ENCODE results near the gene RNF212.

Gene RNF212

DNA sequence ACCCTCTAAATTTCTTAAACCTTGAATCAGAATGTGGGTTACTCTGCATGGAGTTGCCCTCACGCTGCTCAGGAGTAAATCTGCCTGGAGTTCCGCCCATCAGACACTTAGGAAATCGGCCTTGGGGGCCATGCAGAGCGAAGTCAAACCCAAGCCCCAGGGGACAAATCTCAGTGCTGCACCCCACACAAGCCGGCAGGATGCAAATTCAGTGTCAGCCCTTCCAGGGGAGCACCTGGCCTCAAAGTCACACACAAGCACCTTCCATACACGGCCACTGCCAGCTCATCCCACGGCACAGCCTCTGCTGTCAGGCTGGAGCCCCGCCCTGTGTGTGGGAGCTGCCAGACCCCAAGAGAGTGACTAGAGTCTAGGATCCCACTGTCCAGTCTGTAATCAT, 27.4 kb downstream of the RNF212 start:
- no peaks in the 10 kb centered on the region for H3K27me3 ChIP-seq (ENCODE audit: low read depth, low read length)
- H3K27ac ChIP-seq (ENCODE audit: low read length): no peak overlapping the region
- H3K4me3 ChIP-seq (ENCODE audit: low read depth in 1 of 2, low read length in 2 of 2): no peak overlapping the region
- peaks cover 0 to 4% of the 10 kb centered on the region in 2 donors for H3K4me1 ChIP-seq (ENCODE audit: control insufficient read depth in 1 of 2, insufficient read depth in 2 of 2, low read length in 2 of 2)
- H3K36me3 ChIP-seq (ENCODE audit: control insufficient read depth in 1 of 2, insufficient read depth in 2 of 2, low read length in 2 of 2): no peaks in the 10 kb centered on the region
- H3K9me3 ChIP-seq (ENCODE audit: control insufficient read depth in 1 of 2, low read length in 2 of 2): no peaks in the 10 kb centered on the region

DNA sequence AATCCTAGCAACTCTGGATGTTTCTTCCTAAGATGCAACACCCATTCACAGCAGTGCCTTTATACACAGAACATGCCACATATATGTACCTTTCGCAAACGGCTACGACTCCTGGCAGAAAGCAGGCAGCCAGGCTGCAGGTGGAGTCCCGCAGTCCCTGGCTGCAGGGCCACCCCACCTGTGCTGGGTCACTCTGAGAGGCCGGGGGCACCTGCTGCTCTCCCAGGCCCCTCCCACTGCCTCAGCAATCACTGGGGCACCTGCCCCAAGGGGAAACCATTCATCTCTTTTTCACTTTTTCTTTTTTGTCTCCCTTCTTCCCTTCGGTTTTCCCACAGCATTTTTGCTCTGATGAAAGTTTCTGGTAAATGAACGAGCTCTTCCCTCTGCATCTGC, 28.0 kb downstream of the RNF212 start:
- H3K27me3 ChIP-seq (ENCODE audit: low read depth, low read length): no peaks in the 10 kb centered on the region
- peaks cover 0 to 4% of the 10 kb centered on the region in 2 donors for H3K4me1 ChIP-seq (ENCODE audit: control insufficient read depth in 1 of 2, insufficient read depth in 2 of 2, low read length in 2 of 2)
- H3K36me3 ChIP-seq (ENCODE audit: control insufficient read depth in 1 of 2, insufficient read depth in 2 of 2, low read length in 2 of 2): no peaks in the 10 kb centered on the region
- H3K9me3 ChIP-seq (ENCODE audit: control insufficient read depth in 1 of 2, low read length in 2 of 2): no peaks in the 10 kb centered on the region
- H3K4me3 ChIP-seq (ENCODE audit: low read depth in 1 of 2, low read length in 2 of 2): no peak overlapping the region
- no peak overlapping the region for H3K27ac ChIP-seq (ENCODE audit: low read length)

DNA sequence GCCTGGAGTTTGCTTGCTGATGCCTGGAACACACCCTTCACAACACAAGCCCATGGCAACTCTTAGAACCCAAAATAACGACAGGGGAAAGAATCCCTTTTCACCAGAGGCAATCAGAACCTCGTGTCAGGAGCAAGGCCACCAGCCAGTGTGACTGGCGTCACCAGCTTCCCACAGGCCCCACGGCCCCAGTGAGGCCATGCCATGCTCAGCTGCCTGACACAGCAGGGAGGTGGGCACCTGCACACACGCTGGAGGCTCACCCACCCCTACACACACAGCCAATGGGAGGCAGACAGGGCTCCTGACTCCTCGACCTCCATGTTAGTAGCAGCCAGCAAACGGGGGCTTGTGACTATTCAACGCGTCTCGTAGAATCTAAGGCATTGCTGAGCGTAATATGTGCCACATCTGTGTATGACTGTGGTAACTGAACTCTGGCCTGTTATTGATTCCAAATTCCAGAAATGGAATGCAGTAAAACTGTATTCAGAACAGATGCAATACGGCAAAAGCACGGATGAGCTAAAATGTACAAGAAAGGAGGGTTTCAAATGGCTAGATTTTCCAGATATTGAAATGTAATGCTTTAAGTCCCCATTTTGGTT, 28.5 kb downstream of the RNF212 start:
- no peak overlapping the region for H3K4me3 ChIP-seq (ENCODE audit: low read depth in 1 of 2, low read length in 2 of 2)
- H3K36me3 ChIP-seq (ENCODE audit: control insufficient read depth in 1 of 2, insufficient read depth in 2 of 2, low read length in 2 of 2): no peaks in the 10 kb centered on the region
- H3K9me3 ChIP-seq (ENCODE audit: control insufficient read depth in 1 of 2, low read length in 2 of 2): no peaks in the 10 kb centered on the region
- no peak overlapping the region for H3K27ac ChIP-seq (ENCODE audit: low read length)
- no peaks in the 10 kb centered on the region for H3K27me3 ChIP-seq (ENCODE audit: low read depth, low read length)
- peaks cover 0 to 4% of the 10 kb centered on the region in 2 donors for H3K4me1 ChIP-seq (ENCODE audit: control insufficient read depth in 1 of 2, insufficient read depth in 2 of 2, low read length in 2 of 2)

DNA sequence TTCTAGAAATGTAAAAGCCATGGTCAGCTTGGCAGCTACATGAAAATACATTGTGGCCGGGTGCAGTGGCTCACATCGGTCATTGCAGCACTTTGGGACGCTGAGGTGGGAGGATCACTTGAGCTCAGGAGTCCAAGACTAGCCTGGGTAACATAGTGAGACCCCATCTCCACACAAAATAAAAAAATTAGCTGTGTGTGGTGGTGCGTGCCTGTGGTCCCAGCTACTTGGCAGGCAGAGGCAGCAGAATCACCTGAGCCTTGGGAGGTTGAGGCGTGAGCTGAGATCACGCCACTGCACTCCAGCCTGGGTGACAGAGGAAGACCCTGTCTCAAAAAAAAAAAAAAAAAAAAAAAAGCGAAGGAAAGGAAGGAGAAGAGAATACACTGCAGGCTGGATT, 29.0 kb downstream of the RNF212 start:
- H3K4me1 ChIP-seq (ENCODE audit: control insufficient read depth in 1 of 2, insufficient read depth in 2 of 2, low read length in 2 of 2): peaks cover 0 to 4% of the 10 kb centered on the region in 2 donors

DNA sequence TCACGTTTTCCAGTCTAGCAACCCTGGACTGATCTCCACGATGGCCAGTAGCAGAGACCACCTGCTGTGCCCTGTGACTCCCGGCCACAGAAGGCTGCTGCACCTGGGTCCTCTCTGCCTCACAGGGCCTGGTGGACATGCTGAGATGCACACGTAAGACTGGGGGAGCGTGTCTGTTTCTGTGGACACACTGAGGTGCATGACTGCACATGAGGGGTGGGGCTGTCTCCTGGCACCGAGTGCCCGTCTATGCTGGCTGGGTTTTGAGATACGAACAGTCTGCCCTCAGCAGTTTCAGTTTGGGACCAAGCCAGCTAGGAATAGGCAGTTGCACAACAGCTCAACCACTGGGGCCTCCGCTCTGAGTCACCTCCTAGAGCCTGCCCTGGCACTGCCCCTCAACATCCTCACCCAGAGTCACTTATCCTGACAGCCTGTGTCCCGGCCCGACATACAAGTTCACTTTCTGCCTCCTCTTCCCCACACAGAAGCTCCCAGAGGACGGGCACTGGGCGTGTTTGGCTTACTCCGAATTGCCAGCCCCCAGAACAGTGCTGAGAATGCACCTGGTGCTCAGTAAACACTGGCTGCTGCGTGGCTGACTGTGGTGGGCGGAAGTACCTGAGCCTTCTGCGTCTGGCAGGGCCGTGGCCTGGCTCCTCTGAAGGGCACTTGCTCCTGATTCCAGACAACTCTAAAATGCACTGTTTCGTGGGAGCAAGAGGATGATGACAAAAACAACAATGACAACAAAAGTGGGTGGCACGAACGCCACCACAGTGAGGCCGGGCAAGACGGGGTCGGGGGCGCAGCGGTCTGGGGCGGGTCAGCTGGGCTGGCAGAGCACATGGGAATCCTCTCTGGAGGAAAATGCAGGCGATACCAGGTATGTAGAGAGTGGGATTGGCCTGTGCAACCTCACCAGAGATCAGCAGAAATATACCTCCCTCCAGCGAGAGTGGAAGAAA, 30.9 kb downstream of the RNF212 start:
- no peak overlapping the region for H3K4me3 ChIP-seq (ENCODE audit: low read depth in 1 of 2, low read length in 2 of 2)
- no peaks in the 10 kb centered on the region for H3K9me3 ChIP-seq (ENCODE audit: control insufficient read depth in 1 of 2, low read length in 2 of 2)
- no peak overlapping the region for H3K27ac ChIP-seq (ENCODE audit: low read length)
- no peaks in the 10 kb centered on the region for H3K27me3 ChIP-seq (ENCODE audit: low read depth, low read length)
- peaks cover 0 to 4% of the 10 kb centered on the region in 2 donors for H3K4me1 ChIP-seq (ENCODE audit: control insufficient read depth in 1 of 2, insufficient read depth in 2 of 2, low read length in 2 of 2)
- no peaks in the 10 kb centered on the region for H3K36me3 ChIP-seq (ENCODE audit: control insufficient read depth in 1 of 2, insufficient read depth in 2 of 2, low read length in 2 of 2)

More for the DNA sequence above, 29.0 kb downstream of the RNF212 start:
- no peak overlapping the region for H3K27ac ChIP-seq (ENCODE audit: low read length)
- no peaks in the 10 kb centered on the region for H3K36me3 ChIP-seq (ENCODE audit: control insufficient read depth in 1 of 2, insufficient read depth in 2 of 2, low read length in 2 of 2)
- no peak overlapping the region for H3K4me3 ChIP-seq (ENCODE audit: low read depth in 1 of 2, low read length in 2 of 2)
- H3K9me3 ChIP-seq (ENCODE audit: control insufficient read depth in 1 of 2, low read length in 2 of 2): no peaks in the 10 kb centered on the region
- H3K27me3 ChIP-seq (ENCODE audit: low read depth, low read length): no peaks in the 10 kb centered on the region

DNA sequence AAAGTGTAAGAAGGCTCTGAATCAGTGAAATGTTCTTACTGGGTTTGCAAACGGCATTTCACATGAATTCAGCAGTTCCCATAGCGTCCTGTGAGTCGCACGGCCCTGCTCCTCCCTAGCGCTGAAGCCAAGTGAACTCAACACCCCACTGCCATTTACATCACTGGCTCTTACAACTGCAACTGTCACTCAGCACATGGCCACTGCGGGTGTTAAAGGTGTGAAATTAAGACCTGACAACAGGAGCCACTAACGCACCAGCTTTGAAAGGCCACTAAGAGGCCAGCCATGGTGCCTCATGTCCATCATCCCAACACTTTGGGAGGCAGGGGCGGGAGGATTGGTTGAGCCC, 31.7 kb downstream of the RNF212 start:
- Histone ChIP-seq H3K27me3 (ENCODE audit: low read depth, low read length) (no peaks in the 10 kb centered on the region), H3K36me3 (ENCODE audit: control insufficient read depth in 1 of 2, insufficient read depth in 2 of 2, low read length in 2 of 2) (no peaks in the 10 kb centered on the region), H3K27ac (ENCODE audit: low read length) (no peak overlapping the region), H3K9me3 (ENCODE audit: control insufficient read depth in 1 of 2, low read length in 2 of 2) (no peaks in the 10 kb centered on the region), H3K4me1 (ENCODE audit: control insufficient read depth in 1 of 2, insufficient read depth in 2 of 2, low read length in 2 of 2) (peaks cover 0 to 4% of the 10 kb centered on the region in 2 donors), H3K4me3 (ENCODE audit: low read depth in 1 of 2, low read length in 2 of 2) (no peak overlapping the region)

DNA sequence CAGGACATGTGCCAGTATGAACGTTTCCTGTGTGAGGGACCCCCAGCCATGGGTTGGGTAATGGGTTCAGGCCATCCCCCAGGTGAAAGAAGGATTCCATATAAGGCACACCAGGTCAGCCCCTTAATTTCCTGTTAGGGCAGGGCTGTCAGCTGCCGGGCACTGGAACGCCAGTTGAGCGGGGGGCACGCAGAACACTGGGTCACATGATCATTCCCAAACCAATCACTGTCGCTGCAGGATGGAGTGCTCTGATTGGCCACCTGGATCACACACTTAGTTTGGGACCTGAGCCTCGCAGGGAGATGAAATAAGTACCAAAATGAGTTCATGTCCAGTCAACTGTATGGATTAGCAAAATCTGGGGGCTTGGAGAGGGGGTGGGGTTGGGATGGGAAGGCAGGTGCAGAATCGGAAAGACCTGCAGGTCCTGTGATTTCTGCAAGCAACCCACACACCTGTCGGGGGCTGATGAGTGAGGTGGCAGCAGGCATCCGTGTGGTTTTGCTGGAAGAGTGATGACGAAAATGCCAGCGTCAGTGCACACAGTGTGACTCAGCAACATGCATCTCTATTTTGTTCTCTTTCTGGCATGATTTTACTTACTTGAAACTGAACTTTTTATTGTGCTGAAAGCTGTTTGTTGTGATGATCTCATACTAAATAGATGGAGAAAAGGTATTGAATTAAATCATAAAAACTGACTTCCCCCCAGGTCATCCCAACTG, 32.2 kb downstream of the RNF212 start:
- no peaks in the 10 kb centered on the region for H3K9me3 ChIP-seq (ENCODE audit: control insufficient read depth in 1 of 2, low read length in 2 of 2)
- no peaks in the 10 kb centered on the region for H3K27me3 ChIP-seq (ENCODE audit: low read depth, low read length)
- no peak overlapping the region for H3K27ac ChIP-seq (ENCODE audit: low read length)
- H3K36me3 ChIP-seq (ENCODE audit: control insufficient read depth in 1 of 2, insufficient read depth in 2 of 2, low read length in 2 of 2): no peaks in the 10 kb centered on the region
- H3K4me1 ChIP-seq (ENCODE audit: control insufficient read depth in 1 of 2, insufficient read depth in 2 of 2, low read length in 2 of 2): peaks cover 0 to 4% of the 10 kb centered on the region in 2 donors
- H3K4me3 ChIP-seq (ENCODE audit: low read depth in 1 of 2, low read length in 2 of 2): no peak overlapping the region

DNA sequence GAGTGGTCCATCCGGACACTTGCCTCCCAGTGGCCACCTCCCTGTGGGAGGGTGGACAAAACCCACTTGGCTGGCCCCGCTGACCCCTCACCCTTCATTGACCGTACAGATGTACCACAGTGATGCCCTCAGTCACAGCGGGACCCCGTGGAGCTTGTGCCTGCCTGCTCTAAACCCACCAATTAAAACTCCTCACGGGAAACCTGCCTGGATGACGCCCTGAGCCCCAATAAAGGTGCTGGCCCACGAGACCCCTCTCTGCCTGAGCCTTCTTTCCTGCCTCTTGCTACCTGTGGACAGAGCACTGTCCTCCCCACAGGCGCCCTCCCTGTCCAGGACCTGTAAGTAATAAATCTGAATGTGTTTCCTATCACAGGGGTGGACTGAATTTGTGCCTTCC, 32.9 kb downstream of the RNF212 start:
- Histone ChIP-seq H3K27ac (ENCODE audit: low read length) (no peak overlapping the region), H3K4me1 (ENCODE audit: control insufficient read depth in 1 of 2, insufficient read depth in 2 of 2, low read length in 2 of 2) (peaks cover 0 to 4% of the 10 kb centered on the region in 2 donors), H3K27me3 (ENCODE audit: low read depth, low read length) (no peaks in the 10 kb centered on the region)

DNA sequence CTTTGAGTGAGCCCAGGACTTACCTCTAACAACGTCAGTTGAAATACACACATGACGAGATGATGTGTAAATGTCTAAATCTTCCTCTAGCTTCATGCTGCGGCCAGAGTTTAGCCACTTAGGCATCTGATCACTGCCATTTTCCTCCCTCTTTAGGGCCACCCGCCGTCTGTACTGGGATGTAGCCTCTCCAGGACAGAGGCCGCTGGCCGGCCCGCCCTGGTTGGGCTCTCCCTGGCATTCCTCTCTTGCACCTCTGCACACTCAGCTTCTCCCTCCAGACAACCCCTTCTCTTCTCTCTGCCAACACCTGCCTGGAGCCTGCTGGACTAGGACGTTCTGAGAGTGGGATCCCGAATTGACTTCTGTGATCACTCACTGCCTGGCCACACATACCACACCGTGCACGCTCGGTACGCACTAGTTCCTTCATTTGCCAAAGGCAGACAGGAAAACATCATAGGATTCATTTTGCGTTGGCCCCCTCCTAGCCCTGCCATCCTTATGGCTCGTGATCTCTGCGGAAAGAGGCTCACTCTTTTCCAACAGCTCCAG, 33.6 kb downstream of the RNF212 start:
- Histone ChIP-seq H3K36me3 (ENCODE audit: control insufficient read depth in 1 of 2, insufficient read depth in 2 of 2, low read length in 2 of 2) (no peaks in the 10 kb centered on the region), H3K27me3 (ENCODE audit: low read depth, low read length) (no peaks in the 10 kb centered on the region), H3K9me3 (ENCODE audit: control insufficient read depth in 1 of 2, low read length in 2 of 2) (no peaks in the 10 kb centered on the region), H3K4me3 (ENCODE audit: low read depth in 1 of 2, low read length in 2 of 2) (no peak overlapping the region), H3K4me1 (ENCODE audit: control insufficient read depth in 1 of 2, insufficient read depth in 2 of 2, low read length in 2 of 2) (peaks cover 0 to 4% of the 10 kb centered on the region in 2 donors), H3K27ac (ENCODE audit: low read length) (no peak overlapping the region)

More for the DNA sequence above, 32.9 kb downstream of the RNF212 start:
- H3K4me3 ChIP-seq (ENCODE audit: low read depth in 1 of 2, low read length in 2 of 2): no peak overlapping the region
- no peaks in the 10 kb centered on the region for H3K9me3 ChIP-seq (ENCODE audit: control insufficient read depth in 1 of 2, low read length in 2 of 2)
- no peaks in the 10 kb centered on the region for H3K36me3 ChIP-seq (ENCODE audit: control insufficient read depth in 1 of 2, insufficient read depth in 2 of 2, low read length in 2 of 2)

DNA sequence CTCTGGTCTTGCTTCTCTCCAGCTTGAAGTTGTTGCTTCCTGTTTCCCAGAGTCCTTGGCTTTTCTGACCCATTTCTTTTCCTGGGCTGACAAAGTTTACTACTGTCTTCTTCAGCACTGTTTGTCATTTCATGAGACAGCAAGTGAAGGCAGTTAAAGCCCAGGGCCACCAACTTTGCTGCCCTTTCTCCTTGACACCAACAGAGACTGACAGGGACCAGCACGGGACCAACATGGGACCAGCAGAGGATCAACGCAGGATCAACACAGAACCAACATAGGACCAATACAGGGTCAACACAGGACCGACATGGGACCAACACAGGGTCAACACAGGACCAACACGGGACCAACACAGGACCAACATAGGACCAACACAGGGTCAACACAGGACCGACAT, 34.9 kb downstream of the RNF212 start:
- Histone ChIP-seq H3K27ac (ENCODE audit: low read length) (no peak overlapping the region), H3K9me3 (ENCODE audit: control insufficient read depth in 1 of 2, low read length in 2 of 2) (no peaks in the 10 kb centered on the region), H3K4me1 (ENCODE audit: control insufficient read depth in 1 of 2, insufficient read depth in 2 of 2, low read length in 2 of 2) (peaks cover 0 to 4% of the 10 kb centered on the region in 2 donors), H3K36me3 (ENCODE audit: control insufficient read depth in 1 of 2, insufficient read depth in 2 of 2, low read length in 2 of 2) (no peaks in the 10 kb centered on the region), H3K4me3 (ENCODE audit: low read depth in 1 of 2, low read length in 2 of 2) (no peak overlapping the region), H3K27me3 (ENCODE audit: low read depth, low read length) (no peaks in the 10 kb centered on the region)

Measured in muscle layer of duodenum (tissue), 2 donors.